SKM-1 (cell line): Measurements from ENCODE around the gene NEK2.
"Not testable (repeated sequence)": the region's sequence is repeated elsewhere in the genome, so short reads cannot be mapped to it uniquely, and the experiment has no call there.

Experiments used
- DNase-seq: peaks from one replicate; lab custom pipeline; 2025; ENCODE audit not compliant: unreplicated experiment; lab: John Stamatoyannopoulos, UW

Gene NEK2

GRCh38 chr1:211695135-211695816, 19.9 kb upstream of the NEK2 start:
- peak; percentile 63 for DNase-seq

GRCh38 chr1:211693911-211694310, 18.5 kb upstream of the NEK2 start:
- DNase-seq = not testable (repeated sequence)

- DNase-seq = no peak
Observed at GRCh38 chr1:211688421-211688820, 13.0 kb upstream of the NEK2 start.

- no peak for DNase-seq
Observed at GRCh38 chr1:211687462-211688215, 12.2 kb upstream of the NEK2 start.

DNA sequence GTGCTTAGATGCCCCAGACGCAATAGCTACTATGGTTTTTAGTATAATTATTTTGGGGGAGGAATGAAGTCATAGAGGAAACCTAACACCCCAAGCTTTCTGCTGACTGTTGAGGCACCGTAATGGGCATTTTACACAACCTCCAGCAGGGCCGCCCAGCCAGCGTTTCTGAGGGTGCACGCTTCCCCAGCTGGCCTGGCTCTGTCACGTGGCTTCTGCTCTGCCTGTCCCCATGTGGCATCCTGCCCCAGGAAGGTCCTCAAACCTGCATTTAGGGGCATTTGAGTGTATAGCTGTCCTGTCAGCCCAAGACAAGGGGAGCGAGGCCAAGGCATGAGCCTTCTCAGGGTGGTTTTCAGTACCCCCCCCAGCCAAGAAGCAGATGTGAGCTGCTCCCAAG, 10.4 kb upstream of the NEK2 start:
- no peak for DNase-seq

- DNase-seq = no peak
Observed at GRCh38 chr1:211684791-211685190, 9.4 kb upstream of the NEK2 start.

- no peak for DNase-seq
Observed at GRCh38 chr1:211684331-211684730, 8.9 kb upstream of the NEK2 start.

- no peak for DNase-seq
Observed at GRCh38 chr1:211683396-211684297, 8.2 kb upstream of the NEK2 start.

DNA sequence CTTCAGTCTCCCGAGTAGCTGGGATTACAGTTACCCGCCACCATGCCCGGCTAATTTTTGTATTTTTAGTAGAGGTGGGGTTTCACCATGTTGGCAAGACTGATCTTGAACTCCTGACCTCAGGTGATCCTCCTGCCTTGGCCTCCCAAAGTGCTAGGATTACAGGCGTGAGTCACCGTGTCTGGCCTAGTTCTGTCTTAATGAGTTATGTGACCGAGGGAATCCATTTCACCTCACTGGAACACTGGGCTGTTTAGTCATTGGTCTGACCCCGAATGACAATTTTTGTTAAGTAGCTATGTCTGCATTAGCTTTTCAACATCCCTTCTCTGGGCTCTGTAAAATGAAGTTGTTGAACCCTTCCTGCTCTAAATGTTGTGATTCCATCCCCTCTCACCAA, 6.8 kb upstream of the NEK2 start:
- DNase-seq = not testable (repeated sequence)

DNA sequence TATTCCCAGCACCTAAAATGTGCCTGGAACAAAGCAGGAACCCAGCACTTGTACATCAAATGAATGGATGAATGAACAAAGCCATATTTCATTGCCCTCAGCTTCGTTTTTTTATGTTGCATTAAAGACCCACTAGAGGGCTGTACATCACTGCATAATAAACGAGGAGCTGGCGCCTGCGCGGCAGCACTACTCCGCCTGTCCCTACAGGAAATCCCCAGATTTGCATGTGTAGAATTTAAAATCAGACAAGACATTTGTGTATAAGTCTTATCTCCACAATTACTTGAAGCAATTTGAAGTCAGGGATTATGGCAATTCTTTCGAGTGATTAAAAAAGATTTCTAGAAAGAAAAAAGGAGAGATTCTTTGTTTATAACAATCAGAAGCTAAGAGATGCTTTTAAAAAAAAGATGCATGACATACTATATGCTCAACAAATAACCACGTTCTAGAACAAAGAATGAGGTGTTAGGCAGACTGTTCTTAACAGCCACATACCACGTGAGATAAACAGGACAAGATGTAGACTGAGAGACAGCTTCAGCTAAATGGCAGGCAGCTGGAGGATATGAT, 5.4 kb upstream of the NEK2 start:
- peak; percentile 87 for DNase-seq

GRCh38 chr1:211677659-211678058, 2.2 kb upstream of the NEK2 start:
- peak; percentile 21 for DNase-seq

GRCh38 chr1:211676761-211677160, 1.3 kb upstream of the NEK2 start:
- DNase-seq = no peak

- DNase-seq = no peak
Observed at GRCh38 chr1:211676106-211676583, 724 bp upstream of the NEK2 start.

DNA sequence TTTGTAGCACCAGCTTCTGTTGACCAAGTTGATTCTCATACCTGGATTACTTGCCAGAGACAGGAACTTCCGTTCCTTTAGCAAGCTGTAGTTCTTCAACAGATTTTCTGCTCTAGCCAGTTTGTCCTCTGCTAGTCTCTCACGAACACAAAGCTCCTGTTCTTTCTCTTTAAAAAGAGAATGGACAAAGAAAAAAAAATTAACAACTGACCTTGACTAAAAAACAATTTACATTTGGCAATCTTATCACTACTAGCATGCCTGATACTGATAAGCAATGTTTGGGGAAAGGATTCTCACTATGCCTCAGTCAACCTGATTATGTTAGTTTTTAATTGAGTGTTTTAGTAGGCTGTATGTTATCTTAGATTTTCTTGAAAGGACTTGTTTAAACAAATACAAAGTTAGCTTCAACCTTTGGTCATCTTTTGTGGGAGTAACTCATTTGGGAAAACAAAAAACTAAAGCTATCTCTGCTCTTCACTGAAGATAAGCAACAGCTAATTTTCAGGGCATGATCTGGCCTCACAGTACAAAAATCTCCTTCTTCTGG, 8.3 kb downstream of the NEK2 start:
- no peak for DNase-seq

- no peak for DNase-seq
Observed at GRCh38 chr1:211660718-211661222, 14.7 kb downstream of the NEK2 start.

- no peak for DNase-seq
Observed at GRCh38 chr1:211656728-211657127, 18.7 kb downstream of the NEK2 start.

DNA sequence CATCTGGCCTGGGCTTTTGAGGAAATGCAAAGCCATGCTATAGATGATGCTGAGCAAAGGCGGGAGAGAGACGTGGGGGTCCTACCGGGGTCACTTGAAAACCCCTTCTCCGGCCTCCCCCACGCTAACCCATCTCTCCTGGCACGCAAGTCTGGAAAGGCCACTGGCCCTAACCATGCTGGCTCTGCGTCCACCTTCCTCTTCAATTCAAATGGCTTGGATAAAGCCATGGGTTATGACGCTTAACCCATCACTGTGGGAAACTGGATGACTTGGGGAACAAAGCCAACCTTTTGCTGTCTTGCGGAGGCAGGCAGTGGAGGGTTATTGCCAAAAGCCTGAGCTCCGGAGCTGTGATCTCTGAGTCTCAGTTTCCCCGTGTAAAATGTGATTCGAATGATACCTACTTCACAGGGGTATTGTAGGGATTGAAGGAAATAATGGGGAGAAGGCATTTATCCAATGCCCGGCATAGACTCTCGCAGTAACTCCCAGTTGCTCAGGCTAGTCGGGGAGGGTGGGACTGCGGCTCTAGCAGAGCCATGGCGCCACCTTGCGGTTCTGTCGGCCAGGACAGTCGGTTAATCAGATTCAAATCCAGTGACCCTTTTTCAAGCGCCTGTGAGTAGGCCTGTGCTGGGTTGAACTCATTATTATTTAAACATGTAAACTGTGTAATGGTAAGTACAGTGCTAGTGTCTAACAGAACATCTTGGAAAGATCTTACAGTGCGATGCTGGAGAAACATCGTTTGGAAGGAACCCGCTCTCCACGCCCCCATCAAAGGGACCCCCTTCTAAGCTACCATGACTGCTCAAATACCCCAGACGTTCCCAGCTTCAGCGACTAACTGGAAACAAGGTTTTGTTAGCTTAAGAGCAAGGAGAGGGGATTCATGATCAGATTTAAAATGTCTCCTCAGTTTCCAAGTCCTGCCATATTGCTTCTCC, 20.3 kb downstream of the NEK2 start:
- peak; percentile 87 for DNase-seq

DNA sequence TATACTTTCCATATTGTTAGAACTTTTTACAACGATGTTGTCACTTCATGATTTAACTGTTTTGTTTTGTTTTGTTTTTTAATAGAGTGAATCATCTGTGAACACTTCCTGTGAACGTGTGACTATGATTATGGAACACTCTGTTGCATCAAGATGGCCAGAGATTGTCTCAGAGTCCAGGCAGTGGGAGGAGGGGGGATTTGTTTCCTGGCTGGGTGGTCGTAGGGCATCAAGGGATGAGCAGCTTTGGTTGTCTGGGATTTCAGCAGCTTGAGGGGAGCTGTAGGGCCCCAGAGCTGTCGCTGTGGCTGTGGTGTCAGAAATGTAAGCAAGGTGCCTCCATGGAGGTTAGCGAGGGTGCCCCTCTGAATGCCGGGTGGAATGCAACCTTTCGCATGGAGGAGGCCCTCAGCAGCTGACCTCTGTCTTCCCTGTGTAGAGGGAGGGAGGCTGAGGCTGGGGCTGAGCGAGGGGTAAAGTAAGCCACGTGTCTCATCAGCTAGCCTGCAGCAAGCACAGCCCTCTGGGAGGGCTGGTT, 21.4 kb downstream of the NEK2 start:
- no peak for DNase-seq

GRCh38 chr1:211653293-211653692, 22.1 kb downstream of the NEK2 start:
- no peak for DNase-seq
